ENCODE measurements around the gene PPIL1. TPM values are rescaled to one million over a fixed set of nuclear protein-coding genes. Genes with fewer than 3 reads are reported as not detected.

The PPIL1 gene
- total and polyA plus RNA-seq, 7 donors, result 13.2 to 28.0 (median 17.4) TPM

DNA sequence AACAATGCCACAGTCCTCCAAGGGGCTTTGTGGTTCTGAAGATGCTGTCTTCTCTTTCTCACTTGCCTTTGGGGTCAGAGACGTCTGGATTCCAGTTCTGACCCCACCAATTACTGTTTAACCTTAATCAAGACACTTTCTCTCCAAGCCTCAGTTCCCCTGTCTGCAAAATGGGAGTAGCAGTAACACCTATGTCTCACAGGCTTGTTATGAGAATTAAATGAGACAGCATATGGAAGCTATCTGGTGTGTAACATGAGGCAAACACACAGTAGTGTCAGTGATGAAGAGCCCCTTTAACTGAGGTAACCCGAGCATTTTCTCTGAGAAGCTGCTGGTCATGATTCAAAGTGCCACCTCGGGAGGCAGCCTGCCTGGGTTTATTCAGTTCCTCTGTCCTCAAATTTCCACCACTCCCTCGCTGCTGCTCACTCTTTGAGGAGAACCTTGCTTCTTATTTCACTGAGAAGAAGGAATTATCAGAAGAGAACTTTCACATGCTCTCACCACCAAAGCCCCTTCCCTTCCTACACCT is 11.7 kb downstream of the PPIL1 start:
- peaks cover 0 to 14% (median 3%) of the 10 kb centered on the region in 4 donors for H3K36me3 ChIP-seq
- TF ChIP-seq POLR2AphosphoS5 (IDR thresholded peaks at IDR 0.05) (no peak), EP300 (IDR thresholded peaks at IDR 0.05) (no peak), POLR2A (IDR thresholded peaks at IDR 0.05) (no peak)
- TF ChIP-seq, protein P1, sequence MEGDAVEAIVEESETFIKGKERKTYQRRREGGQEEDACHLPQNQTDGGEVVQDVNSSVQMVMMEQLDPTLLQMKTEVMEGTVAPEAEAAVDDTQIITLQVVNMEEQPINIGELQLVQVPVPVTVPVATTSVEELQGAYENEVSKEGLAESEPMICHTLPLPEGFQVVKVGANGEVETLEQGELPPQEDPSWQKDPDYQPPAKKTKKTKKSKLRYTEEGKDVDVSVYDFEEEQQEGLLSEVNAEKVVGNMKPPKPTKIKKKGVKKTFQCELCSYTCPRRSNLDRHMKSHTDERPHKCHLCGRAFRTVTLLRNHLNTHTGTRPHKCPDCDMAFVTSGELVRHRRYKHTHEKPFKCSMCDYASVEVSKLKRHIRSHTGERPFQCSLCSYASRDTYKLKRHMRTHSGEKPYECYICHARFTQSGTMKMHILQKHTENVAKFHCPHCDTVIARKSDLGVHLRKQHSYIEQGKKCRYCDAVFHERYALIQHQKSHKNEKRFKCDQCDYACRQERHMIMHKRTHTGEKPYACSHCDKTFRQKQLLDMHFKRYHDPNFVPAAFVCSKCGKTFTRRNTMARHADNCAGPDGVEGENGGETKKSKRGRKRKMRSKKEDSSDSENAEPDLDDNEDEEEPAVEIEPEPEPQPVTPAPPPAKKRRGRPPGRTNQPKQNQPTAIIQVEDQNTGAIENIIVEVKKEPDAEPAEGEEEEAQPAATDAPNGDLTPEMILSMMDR (IDR thresholded peaks at IDR 0.05), result no peak
- no peak overlapping the region for H3K4me3 ChIP-seq
- no peak for DNase-seq
- 92 to 93% methylated on average over 4 of the region's 4 CpGs for WGBS, 2 donors
- peaks cover 0 to 13% (median 10%) of the 10 kb centered on the region in 4 donors for H3K4me1 ChIP-seq
- no peak overlapping the region for H3K27ac ChIP-seq
- no peaks in the 10 kb centered on the region for H3K27me3 ChIP-seq
- H3K9me3 ChIP-seq, result no peaks in the 10 kb centered on the region
- intact Hi-C loops (cut with DNase I), result no loop called here

DNA sequence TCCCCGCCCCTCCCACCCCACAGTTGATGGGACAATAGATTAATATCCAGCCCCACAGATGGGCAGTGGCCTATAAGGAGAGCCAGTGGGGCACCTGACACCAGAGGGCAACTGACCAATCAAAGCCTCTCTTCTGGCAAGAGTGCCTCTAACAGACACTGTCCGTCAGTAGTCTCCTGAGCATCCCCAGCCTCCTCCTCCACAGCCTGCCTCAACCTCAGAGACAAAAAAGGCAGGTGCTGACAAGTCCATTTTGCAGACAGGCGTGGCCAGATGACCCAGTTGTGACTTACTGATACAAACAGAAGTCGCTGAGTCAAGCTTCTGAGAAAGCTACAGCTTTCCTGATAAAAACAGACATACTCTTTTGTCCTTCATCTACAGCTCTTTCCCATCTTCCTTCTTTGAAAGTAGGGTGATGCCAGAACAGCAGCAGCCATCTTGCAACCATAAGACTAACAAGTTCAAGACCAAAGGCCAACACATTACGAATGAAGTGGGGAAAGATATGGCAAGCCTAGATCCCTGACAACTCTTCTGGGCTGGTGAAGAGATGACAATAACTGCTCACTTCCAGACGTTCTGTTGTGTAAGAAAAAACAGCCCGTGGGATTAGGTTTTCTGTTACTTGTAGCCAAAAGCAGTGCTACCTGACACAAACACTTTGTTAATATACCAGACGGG is 12.3 kb downstream of the PPIL1 start:
- Histone ChIP-seq H3K4me3 (no peak overlapping the region), H3K4me1 (peaks cover 0 to 13% (median 10%) of the 10 kb centered on the region in 4 donors), H3K27ac (no peak overlapping the region), H3K9me3 (no peaks in the 10 kb centered on the region), H3K27me3 (no peaks in the 10 kb centered on the region), H3K36me3 (peaks cover 0 to 14% (median 3%) of the 10 kb centered on the region in 4 donors)
- 89 to 92% methylated on average over 8 of the region's 8 CpGs for WGBS, 2 donors
- TF ChIP-seq EP300 (IDR thresholded peaks at IDR 0.05) (no peak), POLR2AphosphoS5 (IDR thresholded peaks at IDR 0.05) (no peak), POLR2A (IDR thresholded peaks at IDR 0.05) (no peak)
- TF ChIP-seq, protein P1 (IDR thresholded peaks at IDR 0.05), result no peak
- DNase-seq, result no peak
- intact Hi-C loops (cut with DNase I), result no loop called here

GRCh38 chr6:36860126-36860525 is 14.5 kb downstream of the PPIL1 start:
- Histone ChIP-seq H3K27ac (no peak overlapping the region), H3K9me3 (no peaks in the 10 kb centered on the region), H3K36me3 (peaks cover 0 to 24% (median 3%) of the 10 kb centered on the region in 4 donors), H3K27me3 (no peaks in the 10 kb centered on the region), H3K4me1 (peaks cover 0 to 20% (median 10%) of the 10 kb centered on the region in 4 donors), H3K4me3 (no peak overlapping the region)
- TF ChIP-seq POLR2A (IDR thresholded peaks at IDR 0.05), result no peak
- TF ChIP-seq, protein P1 (IDR thresholded peaks at IDR 0.05), result no peak
- intact Hi-C loops (cut with DNase I), result no loop called here
- 95% methylated on average over 7 of the region's 7 CpGs for WGBS, 2 donors
- DNase-seq, result no peak

GRCh38 chr6:36858407-36858981 is 16.1 kb downstream of the PPIL1 start:
- intact Hi-C loops (cut with DNase I), result loop anchor here (10.0 kb wide), 1 partner anchor 234 kb away; no protein-coding TSS in a partner anchor

More at GRCh38 chr6:36858407-36858981, 16.1 kb downstream of the PPIL1 start:
- Histone ChIP-seq H3K36me3 (peaks cover 0 to 21% (median 0%) of the 10 kb centered on the region in 4 donors), H3K9me3 (no peaks in the 10 kb centered on the region), H3K27ac (peak overlapping the region; percentile 36 to 64 (median 52)), H3K27me3 (no peaks in the 10 kb centered on the region), H3K4me3 (peak overlapping the region in 3 of 4 donors; percentile 4 to 30 (median 16)), H3K4me1 (peaks cover 0 to 25% (median 10%) of the 10 kb centered on the region in 4 donors)
- 81 to 89% methylated on average over 6 of the region's 6 CpGs for WGBS, 2 donors
- TF ChIP-seq, protein P1 (IDR thresholded peaks at IDR 0.05), result no peak
- TF ChIP-seq EP300 (IDR thresholded peaks at IDR 0.05) (no peak), POLR2AphosphoS5 (IDR thresholded peaks at IDR 0.05) (peak in 3 of 4 donors; percentile 22 to 31 (median 30)), POLR2A (IDR thresholded peaks at IDR 0.05) (no peak)
- peak; percentile 90 for DNase-seq

All from sigmoid colon (tissue), 7 donors.